NCI-H2081 (cell line): ENCODE measurements around the gene ANKRD39.
A peak's percentile ranks its signal among the peaks of the same experiment; 100 is the strongest.

Experiments used
- DNase-seq, 2 experiments: peaks; one replicate each; lab custom pipeline; 2025; lab: John Stamatoyannopoulos, UW

The ANKRD39 gene

GRCh38 chr2:96853321-96853720, 4.5 kb downstream of the ANKRD39 start:
- DNase-seq, result no peak

GRCh38 chr2:96852667-96853066, 5.1 kb downstream of the ANKRD39 start:
- DNase-seq, result no peak

GRCh38 chr2:96848264-96848663, 9.6 kb downstream of the ANKRD39 start:
- no peak for DNase-seq

GRCh38 chr2:96847586-96847985, 10.2 kb downstream of the ANKRD39 start:
- no peak for DNase-seq

GRCh38 chr2:96846825-96847224, 11.0 kb downstream of the ANKRD39 start:
- DNase-seq, result no peak

- no peak for DNase-seq
Measured at GRCh38 chr2:96844405-96844808, 13.4 kb downstream of the ANKRD39 start.

- no peak for DNase-seq
Measured at GRCh38 chr2:96843538-96844268, 14.1 kb downstream of the ANKRD39 start, which contains the start of gene ANKRD23. Gene ANKRD23, minus strand, starts transcription at chr2:96844021. Its CDS starts 29 bp downstream, at chr2:96843992.

- no peak for DNase-seq
Measured at GRCh38 chr2:96842600-96842999, 15.2 kb downstream of the ANKRD39 start.

- DNase-seq, result no peak
Measured at GRCh38 chr2:96841701-96842495, 15.9 kb downstream of the ANKRD39 start.

GRCh38 chr2:96839875-96840850, 17.7 kb downstream of the ANKRD39 start:
- DNase-seq, result no peak

GRCh38 chr2:96839293-96839874, 18.4 kb downstream of the ANKRD39 start:
- no peak for DNase-seq

GRCh38 chr2:96838345-96839292, 19.2 kb downstream of the ANKRD39 start:
- no peak for DNase-seq

GRCh38 chr2:96837575-96837974, 20.2 kb downstream of the ANKRD39 start:
- no peak for DNase-seq

GRCh38 chr2:96835830-96836229, 22.0 kb downstream of the ANKRD39 start:
- DNase-seq, result no peak

- DNase-seq, result peak; percentile 79 to 93
Measured at GRCh38 chr2:96832754-96833507, 24.9 kb downstream of the ANKRD39 start.

GRCh38 chr2:96832408-96832753, 25.4 kb downstream of the ANKRD39 start:
- DNase-seq, result no peak

GRCh38 chr2:96831679-96832078, 26.1 kb downstream of the ANKRD39 start:
- DNase-seq, result peak in 1 of 2 experiments; percentile 12

GRCh38 chr2:96830044-96830562, 27.7 kb downstream of the ANKRD39 start:
- no peak for DNase-seq

- DNase-seq, result no peak
Measured at GRCh38 chr2:96828874-96829273, 28.9 kb downstream of the ANKRD39 start.

GRCh38 chr2:96828436-96828835, 29.4 kb downstream of the ANKRD39 start:
- no peak for DNase-seq
